ENCODE measurements around the gene DUSP1.

GRCh38 chr5:172718527-172719114 lies 52.4 kb downstream of the DUSP1 start:
- TF ChIP-seq RXRA (CRISPR knock-in tag; IDR thresholded peaks at IDR 0.05) (no peak), MIER3 (CRISPR knock-in tag; IDR thresholded peaks at IDR 0.05; ENCODE audit: borderline replicate concordance) (no peak), FOSL2 (CRISPR knock-in tag; IDR thresholded peaks at IDR 0.05) (no peak), CTCF (CRISPR knock-in tag; IDR thresholded peaks at IDR 0.05) (no peak), TRAFD1 (CRISPR knock-in tag; IDR thresholded peaks at IDR 0.05; ENCODE audit: borderline replicate concordance) (no peak), RFX5 (IDR thresholded peaks at IDR 0.05; ENCODE audit: low read depth, low read length) (no peak), THAP9 (CRISPR knock-in tag; IDR thresholded peaks at IDR 0.05; ENCODE audit: borderline replicate concordance) (no peak)
